WI38 (cell line): Measurements from ENCODE around the gene MFF.

Source experiments
- H3K4me3 ChIP-seq: 2 replicates; pipeline ENCODE4 v1.5.1; 2011; ENCODE audit warnings: low read depth, mild to moderate bottlenecking, control low read depth, low read length
- CTCF ChIP-seq: IDR thresholded peaks from 2 replicates; pipeline ENCODE4 v1.5.1; 2012; ENCODE audit warnings: low read depth, mild to moderate bottlenecking, control low read depth, low read length

Gene MFF

DNA sequence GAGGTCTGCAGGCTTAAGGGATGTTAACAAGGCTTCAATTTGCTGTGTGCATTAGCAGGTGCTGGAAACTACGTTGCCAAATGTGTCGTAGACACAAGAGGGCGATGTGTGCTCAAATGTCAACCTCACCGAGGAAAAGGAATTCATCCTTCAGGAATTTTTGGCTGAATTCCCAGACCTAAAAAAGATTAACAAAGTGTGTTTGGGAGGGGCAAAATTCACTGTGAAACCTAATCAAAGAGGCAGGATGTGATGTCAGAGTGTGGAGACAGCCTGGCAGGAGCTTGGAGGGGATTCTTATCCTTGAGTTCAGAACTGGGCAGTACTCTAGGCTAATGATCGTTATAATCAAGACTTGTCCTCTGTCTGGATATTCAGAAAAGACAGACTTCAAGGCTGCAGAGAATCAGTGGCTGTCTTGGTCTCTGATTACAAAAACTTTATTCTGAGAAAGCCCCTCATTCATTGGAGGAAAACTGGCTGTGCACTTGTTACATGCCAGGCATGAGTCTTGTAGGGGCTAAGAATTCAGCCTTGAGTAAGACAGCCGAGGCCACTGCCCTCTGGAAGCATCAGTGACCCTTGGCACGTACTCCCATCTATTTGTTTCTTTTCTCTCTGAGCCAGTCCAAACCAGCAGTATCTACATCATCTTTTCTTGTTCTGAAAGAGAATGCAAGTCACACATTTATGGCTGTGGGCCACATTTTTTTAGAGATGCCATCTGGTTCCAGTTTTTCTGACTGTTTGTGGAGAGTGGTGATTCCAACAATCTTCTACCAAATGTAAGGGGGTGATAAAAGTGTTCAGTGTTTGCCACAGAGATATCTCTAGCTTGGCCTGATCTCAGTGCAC lies 81.4 kb downstream of the MFF start:
- TF ChIP-seq CTCF: peak; percentile 47
- H3K4me3 ChIP-seq: no peak overlapping the region
